Cardiac muscle cell (in vitro differentiated cells and primary cell): Measurements from ENCODE around the gene SH3GL2. TPM values are rescaled to one million over a fixed set of nuclear protein-coding genes. Genes with fewer than 3 reads are reported as not detected.

Source experiments
- DNase-seq, 2 donors: peaks; one replicate each; pipeline versions ENCODE4 v3.0.0 to v3.0.0-alpha.2; 2010 to 2017; ENCODE audit warnings: low read depth in 1 of 2, low spot score in 1 of 2
- H3K27ac ChIP-seq: fragments of 200-600 bp; sonication (generic); 2 replicates; pipeline ENCODE4 v1.5.1; 2016
- H3K27me3 ChIP-seq: fragments of 200-600 bp; sonication (generic); 2 replicates; pipeline ENCODE4 v1.6.0; 2016; ENCODE audit warnings: control low read depth
- H3K36me3 ChIP-seq: fragments of 200-600 bp; sonication (generic); 2 replicates; pipeline ENCODE4 v1.5.1; 2016; ENCODE audit warnings: control low read depth
- H3K4me1 ChIP-seq: fragments of 200-600 bp; sonication (generic); 2 replicates; pipeline ENCODE4 v1.8.1; 2017; ENCODE audit warnings: low read depth, mild to moderate bottlenecking, mixed run types
- H3K4me3 ChIP-seq: fragments of 200-600 bp; sonication (generic); 2 replicates; pipeline ENCODE4 v1.5.1; 2016; ENCODE audit warnings: mild to moderate bottlenecking
- H3K9me3 ChIP-seq: fragments of 200-600 bp; sonication (generic); 2 replicates; pipeline ENCODE4 v1.5.1; 2017; ENCODE audit warnings: low read depth, mild to moderate bottlenecking, control low read depth
- polyA plus RNA-seq: library from polyadenylated mRNA; unstranded; fragments of >200 nt; fragmentation: Nextera tagmentation; extraction: Ambion mirVana; gene quantifications from 2 replicates; pipeline ENCODE4 v1.2.1, GENCODE V29; 2016
- total RNA-seq: library from RNA; depleted of rRNA; stranded (reverse); fragments of >200 nt; gene quantifications from 2 replicates; pipeline ENCODE4 v1.2.3, GENCODE V29; 2016
- TF ChIP-seq, protein P1 (sequence below): IDR thresholded peaks from 2 replicates; pipeline ENCODE4 v1.5.1; 2012; ENCODE audit warnings: low read depth, mild to moderate bottlenecking, low read length

SH3GL2 gene
- total RNA-seq = 0.06 and 0.42 TPM in 2 replicates
- polyA plus RNA-seq = not detected in 2 replicates

DNA sequence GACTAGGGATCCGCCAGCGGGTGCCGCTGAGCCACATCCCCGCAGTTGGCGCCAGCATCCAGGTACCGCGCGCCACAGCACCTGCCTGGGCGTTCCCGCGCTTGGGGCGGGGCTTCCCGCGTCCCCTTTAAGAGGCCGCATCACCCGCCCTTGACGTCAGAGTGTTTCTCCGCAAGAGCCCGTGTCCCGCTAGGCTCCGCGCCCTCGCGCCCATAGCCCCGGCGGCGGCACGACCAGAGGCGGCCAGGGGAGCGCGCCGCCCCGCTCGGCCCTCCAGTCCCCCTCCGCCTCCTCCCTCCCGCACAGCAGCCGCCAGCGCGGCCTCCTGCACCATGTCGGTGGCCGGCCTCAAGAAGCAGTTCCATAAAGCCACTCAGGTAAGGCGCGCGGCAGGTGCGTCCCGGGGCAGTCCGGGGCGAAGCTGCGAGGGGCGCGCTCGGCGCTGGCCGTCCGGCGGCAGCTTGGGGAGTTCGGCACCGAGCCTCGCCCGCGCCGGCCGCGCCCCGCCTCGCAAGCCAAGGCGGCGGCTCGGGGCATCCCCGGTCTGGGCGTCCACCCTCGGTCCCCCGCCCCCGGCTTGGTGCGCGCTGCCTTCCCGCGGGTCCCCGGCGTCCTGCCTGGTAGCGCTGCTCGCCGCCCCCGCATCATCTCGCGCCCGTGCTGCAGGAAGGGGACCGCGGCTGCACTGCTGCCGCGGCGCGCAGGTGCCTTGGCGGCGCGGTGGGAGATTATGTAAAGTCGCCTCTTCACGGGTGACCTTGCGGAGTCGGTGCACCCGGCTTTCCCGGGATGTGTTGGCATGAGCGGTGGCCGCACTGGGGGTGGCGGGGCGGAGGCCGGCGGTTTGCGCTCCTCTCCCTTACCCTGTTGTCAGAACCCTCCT lies at the start of gene SH3GL2:
Gene SH3GL2, plus strand, starts transcription at position 156 of the 883 bp plus-strand sequence.
- peak within 1 kb of the TSS; percentile 52 for H3K4me3 ChIP-seq
- peaks cover 85% of the 10 kb centered on the region for H3K27me3 ChIP-seq
- H3K27ac ChIP-seq = no peak within 1 kb of the TSS
- DNase-seq = peak; percentile 27 to 44
- H3K4me1 ChIP-seq = no peaks in the 10 kb centered on the region
- TF ChIP-seq, protein P1, sequence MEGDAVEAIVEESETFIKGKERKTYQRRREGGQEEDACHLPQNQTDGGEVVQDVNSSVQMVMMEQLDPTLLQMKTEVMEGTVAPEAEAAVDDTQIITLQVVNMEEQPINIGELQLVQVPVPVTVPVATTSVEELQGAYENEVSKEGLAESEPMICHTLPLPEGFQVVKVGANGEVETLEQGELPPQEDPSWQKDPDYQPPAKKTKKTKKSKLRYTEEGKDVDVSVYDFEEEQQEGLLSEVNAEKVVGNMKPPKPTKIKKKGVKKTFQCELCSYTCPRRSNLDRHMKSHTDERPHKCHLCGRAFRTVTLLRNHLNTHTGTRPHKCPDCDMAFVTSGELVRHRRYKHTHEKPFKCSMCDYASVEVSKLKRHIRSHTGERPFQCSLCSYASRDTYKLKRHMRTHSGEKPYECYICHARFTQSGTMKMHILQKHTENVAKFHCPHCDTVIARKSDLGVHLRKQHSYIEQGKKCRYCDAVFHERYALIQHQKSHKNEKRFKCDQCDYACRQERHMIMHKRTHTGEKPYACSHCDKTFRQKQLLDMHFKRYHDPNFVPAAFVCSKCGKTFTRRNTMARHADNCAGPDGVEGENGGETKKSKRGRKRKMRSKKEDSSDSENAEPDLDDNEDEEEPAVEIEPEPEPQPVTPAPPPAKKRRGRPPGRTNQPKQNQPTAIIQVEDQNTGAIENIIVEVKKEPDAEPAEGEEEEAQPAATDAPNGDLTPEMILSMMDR = no peak
- H3K36me3 ChIP-seq = no peaks in the 10 kb centered on the region
- H3K9me3 ChIP-seq = no peaks in the 10 kb centered on the region

DNA sequence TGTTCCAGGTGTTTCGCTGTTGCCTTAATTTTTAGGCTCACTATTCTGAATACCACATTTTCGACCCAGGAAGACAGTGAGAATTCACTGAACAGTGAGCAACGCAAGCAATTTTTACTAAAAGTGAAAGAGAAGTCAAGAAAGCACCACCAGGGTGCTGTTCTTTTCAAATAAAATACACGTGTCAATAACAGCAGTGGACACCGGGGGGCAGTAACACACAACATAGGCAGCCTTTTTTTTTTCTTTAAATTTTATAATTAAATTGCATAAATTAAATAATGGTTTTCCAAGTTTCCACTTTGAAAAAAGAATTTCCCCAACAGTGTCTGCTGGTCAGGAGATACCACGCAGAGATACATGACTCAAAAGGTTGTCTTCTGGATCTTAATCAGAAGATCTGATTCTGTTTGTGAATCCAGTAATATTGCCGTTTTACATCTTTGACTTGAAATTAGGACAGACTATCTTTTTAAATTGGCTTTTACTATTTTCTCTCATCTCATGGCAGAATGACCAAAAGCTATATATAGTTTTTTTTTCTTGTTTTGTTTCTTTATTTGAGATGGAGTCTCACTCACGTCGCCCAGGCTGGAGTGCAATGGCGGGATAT lies 47.1 kb upstream of the SH3GL2 start:
- Histone ChIP-seq H3K4me3 (no peak overlapping the region), H3K4me1 (no peaks in the 10 kb centered on the region), H3K9me3 (no peaks in the 10 kb centered on the region), H3K27ac (no peak overlapping the region), H3K36me3 (no peaks in the 10 kb centered on the region), H3K27me3 (no peaks in the 10 kb centered on the region)
- TF ChIP-seq, protein P1 = peak; percentile 69
- peak; percentile 58 to 69 for DNase-seq

- H3K4me3 ChIP-seq = no peak overlapping the region
- H3K9me3 ChIP-seq = no peaks in the 10 kb centered on the region
- no peak for DNase-seq
- H3K27me3 ChIP-seq = no peaks in the 10 kb centered on the region
- H3K27ac ChIP-seq = no peak overlapping the region
- H3K4me1 ChIP-seq = no peaks in the 10 kb centered on the region
- TF ChIP-seq, protein P1 = no peak
- no peaks in the 10 kb centered on the region for H3K36me3 ChIP-seq
Measured at GRCh38 chr9:17532461-17532860, 46.4 kb upstream of the SH3GL2 start.

DNA sequence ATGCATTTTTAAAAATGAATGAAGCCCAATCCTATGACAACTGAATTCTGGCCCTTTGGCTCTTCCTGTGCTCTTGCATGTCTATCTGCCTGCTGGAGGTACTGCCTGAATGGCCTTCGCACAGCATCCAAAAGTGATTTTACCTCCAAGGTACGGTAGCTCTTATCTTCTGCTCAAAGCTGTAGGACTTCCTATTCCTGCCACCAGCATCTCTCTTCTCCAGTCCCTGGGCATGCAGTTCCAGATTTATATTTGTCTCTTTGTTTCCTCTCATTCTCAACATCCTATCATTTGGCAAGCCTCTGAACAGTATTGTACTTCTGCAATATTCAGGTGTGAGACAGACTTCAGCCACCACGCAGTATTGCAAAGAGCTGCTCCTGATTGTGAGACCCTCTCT lies 43.7 kb upstream of the SH3GL2 start:
- Histone ChIP-seq H3K36me3 (no peaks in the 10 kb centered on the region), H3K4me1 (no peaks in the 10 kb centered on the region), H3K27ac (no peak overlapping the region), H3K4me3 (no peak overlapping the region), H3K9me3 (no peaks in the 10 kb centered on the region), H3K27me3 (no peaks in the 10 kb centered on the region)
- TF ChIP-seq, protein P1 = no peak
- no peak for DNase-seq

DNA sequence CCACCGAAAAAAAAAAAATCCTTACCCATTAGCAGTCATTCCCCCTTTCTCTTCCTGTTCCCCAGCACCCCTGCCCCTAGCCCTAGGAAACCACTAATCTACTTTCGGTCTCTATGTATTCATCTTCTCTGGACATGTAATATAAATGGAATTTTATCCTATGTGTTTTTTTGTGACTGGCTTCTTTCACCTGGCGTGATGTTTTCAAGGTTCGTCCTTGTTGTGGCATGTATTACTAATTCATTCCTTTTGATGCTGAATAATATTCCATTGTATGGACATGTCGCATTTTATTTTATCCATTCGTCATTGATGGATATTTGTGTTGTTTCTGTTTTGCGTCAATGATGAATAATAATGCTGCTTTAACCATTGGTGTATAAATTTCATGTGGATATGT lies 42.8 kb upstream of the SH3GL2 start:
- H3K27me3 ChIP-seq = no peaks in the 10 kb centered on the region
- H3K27ac ChIP-seq = no peak overlapping the region
- TF ChIP-seq, protein P1 = no peak
- DNase-seq = no peak
- H3K36me3 ChIP-seq = no peaks in the 10 kb centered on the region
- no peaks in the 10 kb centered on the region for H3K4me1 ChIP-seq
- H3K4me3 ChIP-seq = no peak overlapping the region
- no peaks in the 10 kb centered on the region for H3K9me3 ChIP-seq
